Stimulated activated CD8-positive, alpha-beta memory T cell treated with anti-CD3 and anti-CD28 coated beads, Interleukin-7, amount 100 ng/mL, for 48 hours (primary cell): ENCODE measurements around the gene AGPS.
"Not testable (repeated sequence)": the region's sequence is repeated elsewhere in the genome, so short reads cannot be mapped to it uniquely, and the experiment has no call there.

Experiments used
- DNase-seq, 2 donors: peaks; one replicate each; pipeline ENCODE4 v3.0.0-alpha.2; 2020; ENCODE audit warnings: low read depth in 1 of 2; ENCODE audit errors: extremely low read depth in 1 of 2

AGPS gene

DNA sequence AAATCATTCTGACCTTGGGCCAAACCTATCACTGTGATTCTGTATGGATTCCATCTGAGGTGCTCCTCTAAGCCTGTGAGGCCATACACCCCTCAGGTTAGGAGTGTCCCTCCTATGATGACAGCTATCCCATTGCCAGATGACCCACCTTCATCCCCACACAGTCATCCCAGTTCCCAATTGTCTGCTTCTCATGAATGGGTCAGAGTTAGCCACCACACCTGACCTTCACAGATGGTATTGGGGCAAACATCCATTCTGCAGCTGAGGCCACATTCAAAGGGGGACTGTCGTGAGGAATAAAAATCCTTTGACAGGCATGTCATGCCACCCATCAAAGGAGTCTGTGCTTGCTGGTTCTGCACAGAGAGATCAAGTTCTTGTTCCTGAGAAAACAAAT lies 155.2 kb downstream of the AGPS start:
- DNase-seq, result no peak

DNA sequence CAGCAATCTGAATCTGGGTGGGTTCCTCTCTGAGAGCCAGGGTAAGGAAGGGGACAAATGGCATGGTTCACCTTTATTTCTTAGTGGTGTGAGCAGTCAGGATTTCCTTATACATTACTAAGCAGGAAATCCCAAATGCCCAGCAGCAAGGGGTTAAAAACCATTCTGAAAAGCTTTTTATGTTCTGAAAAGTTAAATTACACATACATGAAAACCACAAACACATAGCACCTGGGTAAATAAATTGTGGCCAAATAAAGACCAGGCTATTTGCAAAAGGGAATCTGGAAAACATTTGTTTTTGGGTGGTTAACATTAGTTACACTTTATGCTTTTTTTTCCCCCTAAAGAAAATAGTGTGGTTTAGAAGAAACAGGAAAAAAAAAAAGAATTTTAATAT lies 156.1 kb downstream of the AGPS start:
- DNase-seq, result no peak

DNA sequence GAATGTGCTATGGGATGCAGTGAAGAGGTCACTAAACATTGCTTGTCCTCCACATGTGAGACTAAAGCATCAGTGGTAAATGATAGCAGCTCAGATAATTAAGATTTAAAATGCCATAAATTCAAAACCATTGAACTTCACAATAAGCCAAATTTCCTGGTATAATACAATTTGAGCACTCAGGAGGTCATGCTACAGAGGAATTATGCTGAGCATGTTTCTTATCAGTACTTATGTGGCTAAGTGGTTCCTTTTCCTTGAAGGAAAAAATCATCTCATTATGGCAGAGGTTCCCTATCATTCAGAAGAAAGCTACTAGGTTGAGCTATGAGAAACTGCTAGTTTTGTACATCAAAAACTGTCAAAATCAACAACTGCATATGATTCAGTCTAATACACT lies 156.6 kb downstream of the AGPS start:
- no peak for DNase-seq

DNA sequence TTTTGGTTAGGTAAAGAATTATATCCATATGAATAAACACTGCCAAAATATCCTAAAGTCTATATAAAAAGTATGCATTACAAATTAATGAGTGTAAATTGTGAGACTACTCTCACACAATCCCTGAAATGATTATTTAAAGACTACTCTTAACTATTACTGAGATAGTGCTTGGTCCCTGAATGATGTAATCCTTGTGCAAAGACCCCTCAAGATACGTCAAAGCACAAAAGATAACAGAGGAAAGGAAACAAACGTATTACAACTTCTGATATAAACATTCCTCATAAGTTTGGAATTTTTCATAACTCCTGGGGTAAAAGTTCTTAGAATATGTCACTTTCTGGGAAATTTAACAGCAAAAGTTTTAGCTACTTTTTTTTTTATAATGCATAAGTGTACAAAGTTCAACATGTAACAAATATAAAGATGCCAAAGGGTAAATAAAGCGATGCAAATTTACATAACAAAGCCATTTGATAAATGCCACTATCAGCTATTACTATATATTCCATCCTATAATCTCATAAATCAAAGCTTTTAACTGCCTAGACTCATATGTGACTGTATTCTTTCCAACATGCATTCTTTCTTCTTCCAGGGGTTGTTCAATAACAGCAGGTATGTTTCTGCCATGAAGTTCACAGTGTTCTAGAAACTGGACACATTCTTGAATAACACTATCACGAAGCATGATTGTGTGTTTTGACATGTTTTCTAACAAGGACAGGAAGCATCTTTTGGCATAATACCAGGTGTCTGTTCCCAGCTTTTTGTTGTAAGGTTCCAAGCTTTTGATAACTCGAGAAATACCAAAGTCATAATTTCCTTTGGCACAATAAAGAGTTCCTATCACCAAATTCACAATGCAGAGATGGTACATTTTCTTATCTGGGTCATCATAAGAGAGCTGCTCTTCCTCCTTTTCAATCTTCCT lies 158.0 kb downstream of the AGPS start:
- no peak for DNase-seq

DNA sequence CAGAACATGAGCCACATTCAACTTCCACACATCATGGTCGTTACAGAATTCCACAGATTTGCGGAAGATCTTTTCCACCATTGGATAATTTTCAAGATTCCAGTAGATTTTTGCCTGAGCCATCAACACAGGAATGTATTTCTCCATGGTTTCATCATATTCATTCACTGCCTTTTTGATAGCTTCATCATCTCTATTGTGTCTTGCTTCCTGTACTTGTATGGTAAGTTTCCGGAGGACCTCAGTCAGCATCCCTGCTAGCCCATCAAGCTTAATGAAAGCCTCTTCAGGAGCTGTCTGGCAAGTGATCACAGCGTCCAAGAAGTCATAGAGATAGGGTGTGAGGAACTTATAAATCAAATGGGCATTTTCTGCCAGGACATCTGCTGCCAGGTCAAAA lies 158.8 kb downstream of the AGPS start:
- not testable (repeated sequence) for DNase-seq

DNA sequence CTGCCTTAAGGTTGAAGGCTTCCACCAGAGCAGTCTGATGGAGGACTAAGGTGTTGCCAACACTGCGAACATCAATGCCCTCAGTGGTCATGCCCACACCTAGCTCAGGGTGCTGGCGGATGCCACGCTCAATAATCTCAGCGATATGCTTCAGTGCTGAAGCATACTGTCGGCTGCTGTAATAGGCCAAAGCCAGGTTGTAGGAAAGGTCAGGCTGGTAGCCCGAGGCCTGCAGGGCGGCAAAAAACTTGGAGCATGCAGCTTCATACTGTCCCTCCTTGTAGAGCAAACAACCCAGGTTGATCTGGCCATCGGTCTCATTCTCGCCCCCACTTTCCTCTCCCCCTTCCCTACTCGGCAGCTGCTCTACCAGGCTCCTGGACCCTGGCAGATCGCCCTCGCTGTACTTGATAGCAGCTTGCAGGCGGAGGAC lies 159.4 kb downstream of the AGPS start:
- DNase-seq, result no peak

DNA sequence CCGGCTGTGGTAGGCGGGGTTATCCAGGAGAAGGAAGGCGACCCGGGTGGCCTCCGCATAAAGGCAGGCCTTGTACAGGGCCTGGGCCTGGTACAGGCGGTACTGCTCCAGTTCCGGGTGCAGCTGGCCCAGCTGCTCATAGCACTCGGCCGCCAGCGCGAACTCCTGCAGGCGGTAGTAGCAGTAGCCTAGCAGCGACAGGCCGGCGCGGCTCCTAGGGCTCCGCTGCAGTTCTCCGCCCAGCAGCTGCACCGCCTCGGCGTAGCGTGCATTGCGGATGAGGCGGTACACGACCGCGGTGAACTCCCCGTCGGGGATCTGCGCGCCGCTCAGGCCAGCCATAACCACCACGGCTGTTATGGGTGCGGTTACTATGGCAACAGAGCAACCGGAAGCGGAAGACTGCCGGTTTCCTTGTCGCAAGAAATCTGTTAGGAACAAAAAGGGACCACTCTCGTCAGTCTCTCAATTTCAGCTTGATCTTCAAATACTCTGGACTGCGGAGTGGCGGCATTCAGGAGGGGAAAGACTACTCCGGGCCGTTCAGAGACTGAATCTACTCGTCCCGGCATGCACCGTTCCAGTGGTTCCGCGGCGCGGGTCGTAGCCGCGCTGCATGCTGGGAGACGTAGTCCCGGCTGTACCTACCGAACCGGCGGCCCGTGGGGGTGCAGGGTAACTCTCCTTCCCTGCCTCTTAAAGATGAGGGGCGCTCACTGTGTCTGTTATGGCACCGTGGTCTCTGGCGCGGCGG lies 160.0 kb downstream of the AGPS start:
- peak; percentile 71 to 81 for DNase-seq

DNA sequence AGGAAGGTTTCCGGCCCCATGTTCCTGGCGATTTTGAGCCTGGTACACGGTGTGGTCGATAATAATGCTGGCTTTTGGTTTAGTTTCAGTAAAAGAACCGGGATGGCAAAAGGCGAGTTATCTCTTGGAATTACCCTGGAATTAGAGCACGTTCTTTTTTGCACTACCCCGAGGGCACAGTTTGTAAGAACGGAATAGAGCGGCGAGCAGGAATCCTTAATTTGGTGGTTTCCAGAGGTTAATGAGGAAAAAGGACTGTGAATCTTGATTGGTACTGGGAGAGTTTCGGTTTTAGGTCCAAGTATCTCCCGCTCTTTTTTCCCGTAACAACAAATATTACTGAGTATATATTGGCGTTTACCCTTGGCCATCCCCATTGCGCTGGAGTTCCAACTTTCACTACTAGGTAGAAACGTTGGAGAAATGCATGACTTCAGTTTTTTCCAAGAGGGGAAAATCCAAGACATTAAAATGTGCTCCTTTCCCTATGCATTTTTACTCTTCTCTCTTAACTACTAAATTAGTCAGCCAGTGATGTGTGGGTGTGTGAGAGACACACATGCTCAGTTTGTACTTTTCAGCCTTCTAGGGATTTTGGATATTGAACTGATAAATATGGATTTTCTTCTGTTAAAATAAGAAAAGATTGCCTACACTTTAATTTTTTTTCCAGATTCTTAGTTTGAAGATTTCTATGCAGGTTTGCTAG lies 160.8 kb downstream of the AGPS start:
- DNase-seq, result no peak

DNA sequence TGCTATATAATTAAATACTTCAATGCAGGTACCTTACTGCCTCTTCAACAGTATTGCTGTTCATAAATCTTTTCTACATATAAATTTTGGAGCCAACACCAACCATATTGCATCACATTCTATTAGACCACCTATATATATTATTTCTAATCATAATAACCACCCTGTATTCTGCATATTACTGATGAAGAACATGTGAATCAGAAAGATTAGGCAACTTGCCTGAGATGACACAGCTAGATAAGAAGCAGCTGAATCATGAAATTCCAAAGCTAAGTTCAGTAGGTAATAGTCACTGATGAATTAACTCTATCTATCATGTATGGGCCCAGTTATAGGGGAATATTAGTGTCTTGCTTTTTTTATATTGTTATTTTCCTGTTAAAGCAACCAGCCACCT lies 161.8 kb downstream of the AGPS start:
- DNase-seq, result no peak

DNA sequence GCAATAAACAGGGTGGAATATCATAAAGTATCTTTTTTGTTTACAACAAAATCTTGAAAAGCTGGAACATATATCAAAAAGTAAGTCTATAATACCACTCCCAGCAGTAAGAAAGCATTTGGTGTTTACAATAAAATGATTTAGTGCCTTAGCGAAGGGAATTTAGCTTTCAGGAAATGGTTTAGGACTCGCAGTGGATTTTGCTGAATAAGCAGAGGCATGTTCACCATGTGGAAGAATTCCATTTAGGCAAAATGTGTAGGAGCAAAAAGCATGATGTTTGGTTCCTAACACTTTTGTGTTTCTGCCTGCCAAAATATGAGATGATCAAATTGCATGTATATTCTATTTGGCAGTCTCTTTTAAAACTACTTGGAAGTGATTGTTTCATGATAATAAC lies 163.6 kb downstream of the AGPS start:
- DNase-seq, result no peak

DNA sequence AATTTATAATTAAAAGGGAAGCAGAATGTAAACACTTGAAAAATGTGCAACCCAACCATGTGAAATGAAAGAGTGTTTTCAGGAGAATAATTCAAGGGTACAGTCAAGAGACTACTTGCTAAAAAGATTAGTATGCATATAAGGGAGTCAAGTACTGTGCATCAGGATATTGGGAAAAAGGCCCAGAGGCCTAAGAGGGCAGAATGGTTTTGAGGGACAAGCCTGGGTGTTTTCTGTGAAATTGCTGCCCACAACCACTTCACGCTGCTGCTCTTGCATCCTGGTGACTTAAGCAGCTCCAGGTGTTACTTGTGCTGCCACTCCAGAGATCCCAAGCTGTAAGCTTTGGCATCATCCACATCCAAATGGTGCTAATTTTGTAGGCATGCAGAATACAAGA lies 165.2 kb downstream of the AGPS start:
- no peak for DNase-seq

DNA sequence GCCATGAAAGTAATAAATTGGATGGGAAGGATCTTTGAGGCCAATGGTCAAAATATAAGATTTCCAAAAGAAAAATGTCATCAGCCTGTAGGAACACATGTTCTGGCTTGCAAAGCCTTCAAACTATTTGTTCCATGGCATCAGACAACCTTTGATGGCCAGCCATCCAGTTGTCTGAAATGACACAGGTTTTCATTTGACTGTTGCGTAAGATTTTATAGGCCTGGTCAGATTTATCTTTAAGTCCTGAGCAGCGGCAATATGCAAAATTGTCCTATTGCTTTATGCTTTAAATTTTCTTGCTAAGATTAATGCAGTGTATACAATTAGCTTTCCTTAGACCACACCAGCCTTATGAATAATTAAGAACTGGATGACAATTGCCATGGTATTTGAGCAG lies 167.1 kb downstream of the AGPS start:
- DNase-seq, result no peak

DNA sequence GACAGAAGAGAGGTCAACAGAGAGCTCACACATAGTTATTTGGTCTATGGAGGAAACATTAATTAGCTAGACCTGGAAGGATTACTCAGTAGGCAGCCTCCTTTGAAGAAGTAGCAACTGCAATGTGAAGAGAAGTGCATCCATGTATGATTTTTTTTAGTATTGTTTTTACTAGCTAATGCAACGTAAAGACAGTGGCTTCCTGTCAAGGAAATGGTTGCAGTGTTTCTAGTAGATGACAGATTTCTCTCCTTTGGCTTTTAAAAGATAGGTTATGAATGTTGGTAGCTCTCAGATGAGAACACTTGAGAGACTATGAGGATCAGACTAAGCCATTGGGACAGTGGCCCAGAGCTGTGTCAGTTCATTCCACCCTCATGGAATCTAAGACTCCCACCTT lies 175.8 kb downstream of the AGPS start:
- no peak for DNase-seq

DNA sequence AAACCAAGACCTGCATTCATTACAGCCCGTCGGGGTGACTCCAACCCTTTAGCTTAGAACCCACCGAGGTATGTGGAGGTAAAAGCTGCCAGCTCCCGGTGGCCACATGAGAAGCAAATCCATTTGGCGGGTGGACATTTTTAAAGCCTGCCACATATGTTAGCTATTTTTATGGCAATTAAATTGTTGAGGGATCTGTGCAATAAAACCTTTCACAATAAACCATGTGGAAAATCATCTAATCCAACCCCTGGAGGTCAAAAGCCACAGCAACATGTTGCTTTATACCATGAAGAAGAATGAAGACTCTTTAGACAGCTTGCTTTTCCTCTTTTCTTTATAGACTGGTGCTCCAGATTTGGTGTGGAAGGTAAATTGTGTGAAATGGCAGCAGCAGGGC lies 176.3 kb downstream of the AGPS start:
- DNase-seq, result no peak

DNA sequence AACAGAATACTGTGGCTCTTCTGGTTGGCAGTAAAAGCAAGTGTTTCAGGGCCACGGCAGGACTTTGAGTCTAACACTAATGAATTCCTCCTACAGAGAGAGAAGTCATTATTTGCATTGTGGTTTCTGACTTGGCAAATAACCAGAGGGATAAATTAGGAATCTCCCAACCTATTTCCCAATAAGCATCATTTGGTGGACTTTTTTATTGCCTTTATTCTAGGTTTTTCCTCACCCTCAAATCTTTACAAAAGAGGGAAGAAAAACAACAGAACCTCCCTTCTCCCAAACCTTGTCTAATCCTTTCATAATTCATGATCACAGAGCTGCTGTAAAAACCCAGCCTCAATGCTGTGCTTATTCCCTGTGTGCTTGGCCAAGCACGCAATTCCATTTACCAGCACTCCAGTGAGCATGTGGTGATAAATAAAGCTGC lies 179.7 kb downstream of the AGPS start:
- no peak for DNase-seq

DNA sequence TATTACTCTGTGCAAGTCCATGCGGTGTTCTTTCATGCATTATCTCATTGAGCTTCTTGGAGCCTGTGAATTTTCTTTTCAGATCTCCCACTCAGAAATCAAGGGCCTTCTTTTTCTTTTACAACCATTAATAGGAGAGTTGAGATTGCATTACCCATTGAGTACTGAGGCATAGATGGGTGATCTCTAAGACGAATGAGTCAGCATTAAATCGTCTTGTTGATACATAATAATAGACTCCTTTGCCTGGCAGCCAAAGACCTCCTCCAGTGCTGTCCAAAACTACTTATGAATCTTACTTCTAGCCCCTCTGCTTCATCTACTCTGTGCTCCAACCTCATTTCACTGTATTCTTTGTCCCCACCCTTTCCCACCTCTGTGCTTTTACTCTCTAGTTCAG lies 180.5 kb downstream of the AGPS start:
- no peak for DNase-seq

DNA sequence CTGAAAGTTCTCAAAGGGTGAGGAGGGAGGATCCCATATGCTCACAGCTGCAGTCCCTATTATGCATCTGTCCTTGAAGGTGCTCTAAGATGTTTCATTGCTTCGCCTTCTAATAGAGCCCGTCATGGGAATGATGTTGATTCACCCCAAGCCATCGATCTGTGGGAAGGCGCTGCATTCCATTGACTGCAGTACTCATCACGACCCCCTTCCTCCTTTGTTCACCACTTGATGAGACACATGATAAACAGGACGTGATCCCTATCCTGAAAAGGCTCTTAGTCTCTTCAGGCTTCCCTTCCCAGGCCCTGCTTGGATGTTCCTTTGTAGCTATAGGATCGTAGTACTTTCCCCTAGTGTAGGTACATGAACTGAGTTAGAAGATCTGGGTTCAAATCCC lies 181.8 kb downstream of the AGPS start:
- no peak for DNase-seq

DNA sequence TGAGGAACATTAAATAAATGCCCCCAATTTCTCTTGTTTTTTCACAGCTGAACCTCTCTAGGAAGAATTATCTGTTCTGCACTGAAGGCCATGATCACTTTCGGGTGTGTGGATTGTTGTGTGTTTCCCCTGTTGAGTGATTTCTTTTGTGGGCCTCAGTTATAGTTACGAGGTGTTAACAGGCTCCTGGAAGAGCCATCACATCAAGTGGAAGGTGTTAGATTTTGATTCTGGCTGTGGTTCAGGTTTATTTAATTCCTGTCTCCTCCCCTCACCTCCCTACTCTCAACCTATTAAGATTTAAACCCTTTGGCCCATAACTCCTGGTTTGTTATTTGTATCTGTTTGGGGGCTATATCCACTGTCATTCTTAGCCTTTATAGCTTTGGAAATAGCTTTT lies 182.8 kb downstream of the AGPS start:
- no peak for DNase-seq

DNA sequence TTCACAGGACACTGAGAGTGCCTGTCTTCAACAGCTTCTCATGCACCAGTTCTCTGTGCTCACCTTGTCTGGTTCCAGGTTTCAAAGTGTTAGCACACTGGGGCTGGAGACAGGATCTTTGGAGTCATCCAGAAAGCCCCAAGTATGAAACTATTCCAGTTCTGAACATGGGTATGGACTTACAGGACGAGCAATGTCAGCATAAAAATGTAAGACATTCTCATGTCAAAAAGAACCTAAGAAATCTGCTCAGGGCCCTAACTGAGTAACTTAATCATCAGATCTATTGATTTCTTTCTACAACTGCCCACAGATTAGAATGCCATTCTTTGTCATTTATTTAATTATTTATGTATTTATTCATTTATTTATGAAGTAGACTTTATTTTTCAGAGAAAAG lies 184.5 kb downstream of the AGPS start:
- DNase-seq, result no peak

DNA sequence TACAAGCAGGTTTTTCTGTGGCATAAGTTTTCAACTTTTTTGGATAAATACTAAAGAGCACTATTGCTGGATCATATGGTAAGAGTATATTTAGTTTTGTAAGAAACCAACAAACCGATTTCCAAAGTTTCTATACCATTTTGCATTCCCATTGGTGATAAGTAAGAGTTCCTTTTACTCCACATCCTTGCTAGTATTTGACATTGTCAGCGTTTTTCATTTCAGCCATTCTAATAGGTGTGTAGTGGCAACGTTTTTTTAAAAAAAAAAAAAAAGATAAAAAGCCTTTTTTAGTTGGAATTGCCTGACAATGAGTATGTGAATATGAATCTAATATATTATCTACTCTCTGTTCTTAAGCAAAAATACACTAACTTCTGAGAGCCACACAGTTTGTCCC lies 185.9 kb downstream of the AGPS start:
- DNase-seq, result no peak

DNA sequence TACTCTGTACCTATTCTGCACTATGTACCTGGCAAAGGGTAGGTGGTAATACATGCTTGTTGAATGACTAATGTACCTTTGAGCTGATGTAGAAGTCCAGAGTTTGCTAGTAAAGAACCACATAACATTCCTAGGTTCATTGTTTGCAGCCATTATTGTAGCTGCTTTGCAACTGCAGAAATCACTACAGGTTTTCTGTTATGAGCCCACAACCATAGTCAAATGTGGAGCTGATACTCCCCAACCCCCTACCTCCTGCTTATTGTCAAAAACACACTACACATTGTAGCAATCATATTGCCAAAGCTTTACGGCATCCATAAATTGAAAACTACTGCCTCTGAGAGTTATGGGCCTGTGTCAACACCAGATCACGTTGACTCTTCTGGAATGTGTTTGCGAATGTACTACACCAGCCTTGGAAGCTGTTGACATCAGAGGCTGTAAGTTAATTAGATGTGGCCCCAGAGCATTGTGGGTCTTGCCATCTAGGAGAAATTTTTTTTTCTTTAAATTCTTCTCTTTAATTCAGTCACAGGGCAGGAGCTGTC lies 187.0 kb downstream of the AGPS start:
- no peak for DNase-seq
